Measurements from ENCODE around the gene GYG2.
"Not testable (repeated sequence)": the region's sequence is repeated elsewhere in the genome, so short reads cannot be mapped to it uniquely, and the experiment has no call there.

Gene GYG2

DNA sequence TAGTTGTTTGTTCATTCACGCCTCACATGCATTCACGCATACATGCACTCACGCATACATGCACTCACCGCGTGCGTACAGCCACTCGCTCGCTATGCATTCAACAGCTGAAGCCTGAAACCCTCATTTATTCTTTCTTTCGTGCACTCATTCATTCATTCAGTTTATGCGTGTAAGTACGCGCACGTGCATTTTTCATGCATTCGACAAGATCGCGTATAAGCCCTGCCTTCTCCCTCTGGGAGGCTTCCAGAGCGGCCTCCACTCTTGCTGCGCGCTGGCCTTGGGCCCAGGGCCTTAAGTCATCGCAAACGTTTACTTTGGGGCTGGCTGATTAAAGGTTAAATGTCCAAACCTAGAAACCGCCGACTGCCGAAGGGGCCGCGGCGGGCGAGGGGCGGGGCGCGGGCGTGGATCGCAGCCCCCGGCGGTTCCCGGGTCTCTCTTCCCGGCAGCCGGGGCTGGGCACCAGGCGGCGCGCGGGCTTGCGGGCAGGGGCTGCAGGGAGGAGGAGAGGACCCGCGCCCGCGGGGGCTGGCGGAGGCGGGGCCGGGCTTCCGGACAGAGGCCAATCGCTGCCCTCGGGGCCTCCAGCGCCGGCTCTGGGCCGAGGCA, at the start of gene GYG2:
Gene GYG2, plus strand, starts transcription at position 587 of the 615 bp plus-strand sequence. CDS start 1,259 bp downstream, outside the sequence.
- no peak for DNase-seq (ENCODE audit: low read depth)

- not testable (repeated sequence) for DNase-seq (ENCODE audit: low read depth)
Measured at GRCh38 chrX:2780472-2781225, 48.1 kb upstream of the GYG2 start.

- DNase-seq (ENCODE audit: low read depth) = no peak
Measured at GRCh38 chrX:2781226-2781571, 47.5 kb upstream of the GYG2 start.

- DNase-seq (ENCODE audit: low read depth) = no peak
Measured at GRCh38 chrX:2781698-2782097, 47.0 kb upstream of the GYG2 start.

DNA sequence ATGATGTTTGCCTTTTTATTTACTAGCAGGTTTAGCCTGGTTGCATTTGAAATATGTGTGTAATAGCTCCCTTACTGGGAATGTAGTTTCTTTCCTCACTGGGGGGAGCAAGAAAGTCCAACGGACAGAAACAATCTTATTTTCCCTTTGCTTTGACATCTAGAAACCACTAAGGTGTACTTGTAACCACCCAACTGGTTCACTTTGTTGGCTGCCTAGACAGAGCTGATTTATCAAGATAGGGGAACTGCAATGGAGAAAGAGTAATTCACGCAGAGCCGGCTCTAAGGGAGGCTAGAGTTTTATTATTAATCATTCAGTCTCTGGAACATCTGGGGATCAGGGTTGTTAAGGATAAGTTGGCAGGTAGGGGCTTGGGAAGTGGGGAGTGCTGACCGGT, 46.6 kb upstream of the GYG2 start:
- no peak for DNase-seq (ENCODE audit: low read depth)

DNA sequence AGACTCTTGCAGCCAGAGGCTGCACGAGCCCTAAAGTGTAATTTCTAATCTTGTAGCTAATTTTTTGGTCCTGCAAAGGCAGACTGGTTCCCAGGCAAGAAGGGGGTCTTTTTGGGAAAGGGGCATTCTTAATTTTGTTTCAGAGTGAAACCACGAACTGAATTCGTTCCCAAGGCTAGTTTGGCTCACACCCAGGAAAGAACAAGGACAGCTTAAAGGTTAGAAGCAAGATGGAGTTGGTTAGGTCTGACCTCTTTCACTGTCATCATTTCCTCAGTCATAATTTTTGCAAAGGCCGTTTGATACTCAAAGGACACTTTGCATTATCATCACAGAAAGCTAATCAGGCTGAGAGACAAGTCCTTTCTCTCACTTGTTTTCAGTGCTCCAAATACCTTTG, 46.0 kb upstream of the GYG2 start:
- no peak for DNase-seq (ENCODE audit: low read depth)

GRCh38 chrX:2784026-2784425, 44.7 kb upstream of the GYG2 start:
- DNase-seq (ENCODE audit: low read depth) = no peak

- no peak for DNase-seq (ENCODE audit: low read depth)
Measured at GRCh38 chrX:2785538-2785937, 43.2 kb upstream of the GYG2 start.

DNA sequence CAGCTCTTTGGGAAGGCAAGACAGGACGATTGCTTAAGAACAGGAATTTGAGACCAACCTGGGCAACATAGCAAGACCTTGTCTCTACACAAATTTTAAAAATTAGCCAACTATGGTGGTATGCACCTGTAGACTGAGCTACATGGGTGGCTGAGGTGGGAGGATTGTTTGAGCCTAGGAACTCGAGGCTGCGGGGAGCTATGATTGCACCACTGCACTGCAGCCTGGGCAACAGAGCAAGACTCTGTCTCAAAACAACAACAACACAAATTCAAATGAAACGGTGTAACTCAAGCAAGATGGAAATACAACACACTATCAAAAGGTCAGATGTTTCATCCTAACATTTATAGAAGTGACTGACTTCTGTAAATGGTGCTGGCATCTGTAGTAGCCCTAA, 39.8 kb upstream of the GYG2 start:
- no peak for DNase-seq (ENCODE audit: low read depth)

DNA sequence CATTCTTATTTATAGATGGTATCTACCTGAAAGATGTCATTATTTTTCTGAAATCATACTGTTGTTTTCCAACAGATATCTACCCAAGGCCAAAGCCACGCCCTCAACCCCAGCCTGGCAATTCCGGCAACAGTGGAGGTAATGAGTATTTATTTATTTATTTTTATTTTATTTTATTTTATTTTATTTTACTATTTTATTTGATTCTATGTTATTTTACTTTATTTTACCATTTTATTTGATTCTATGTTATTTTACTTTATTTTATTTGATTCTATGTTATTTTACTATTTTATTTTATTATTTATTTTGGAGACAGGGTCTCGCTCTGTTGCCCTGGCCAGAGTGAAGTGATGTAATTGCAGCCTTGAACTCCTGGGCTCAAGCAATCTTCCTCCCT, 39.2 kb upstream of the GYG2 start:
- no peak for DNase-seq (ENCODE audit: low read depth)

GRCh38 chrX:2793752-2794151, 35.0 kb upstream of the GYG2 start:
- DNase-seq (ENCODE audit: low read depth) = no peak

GRCh38 chrX:2794336-2794735, 34.4 kb upstream of the GYG2 start:
- no peak for DNase-seq (ENCODE audit: low read depth)

DNA sequence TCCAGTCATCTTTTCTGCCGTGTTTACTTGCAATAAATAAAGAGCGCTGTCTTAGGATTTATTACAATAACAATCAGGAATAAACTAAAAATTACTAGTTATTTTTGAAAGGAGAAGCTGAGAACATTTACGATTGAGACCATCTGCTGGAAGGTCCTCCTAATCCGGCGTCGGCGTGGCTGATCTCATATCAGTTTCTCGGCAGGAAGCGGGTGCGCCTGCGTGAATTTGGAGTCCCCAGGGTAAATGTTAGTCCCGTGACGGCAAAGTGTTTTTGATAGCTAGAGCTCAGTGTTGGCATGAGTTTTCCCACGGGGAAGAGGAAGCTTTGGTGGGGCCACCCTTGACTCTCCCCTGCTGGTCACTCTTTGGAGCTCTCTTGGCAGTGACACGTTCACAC, 31.9 kb upstream of the GYG2 start:
- not testable (repeated sequence) for DNase-seq (ENCODE audit: low read depth)

GRCh38 chrX:2799369-2799768, 29.4 kb upstream of the GYG2 start:
- no peak for DNase-seq (ENCODE audit: low read depth)

DNA sequence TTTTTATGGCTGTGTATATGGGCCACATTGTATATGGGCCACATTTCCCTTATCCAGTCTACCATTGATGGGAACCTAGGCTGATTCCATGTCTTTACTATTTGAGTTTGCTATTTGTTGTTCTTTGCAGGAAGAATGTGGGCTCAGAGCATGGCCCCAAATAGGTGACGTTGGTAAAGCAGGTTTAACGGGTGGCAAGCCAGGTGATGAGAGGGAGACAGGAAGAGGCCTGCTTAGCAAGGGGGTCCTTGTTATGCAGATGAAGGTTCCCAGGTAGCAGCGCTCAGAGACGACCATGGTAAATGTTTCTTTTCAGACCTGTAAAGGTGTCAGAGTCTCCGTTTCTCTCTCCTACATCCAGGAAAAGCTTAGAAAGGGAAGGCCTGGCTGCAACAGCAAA, 28.8 kb upstream of the GYG2 start:
- DNase-seq (ENCODE audit: low read depth) = not testable (repeated sequence)

- DNase-seq (ENCODE audit: low read depth) = no peak
Measured at GRCh38 chrX:2801223-2801622, 27.5 kb upstream of the GYG2 start.

DNA sequence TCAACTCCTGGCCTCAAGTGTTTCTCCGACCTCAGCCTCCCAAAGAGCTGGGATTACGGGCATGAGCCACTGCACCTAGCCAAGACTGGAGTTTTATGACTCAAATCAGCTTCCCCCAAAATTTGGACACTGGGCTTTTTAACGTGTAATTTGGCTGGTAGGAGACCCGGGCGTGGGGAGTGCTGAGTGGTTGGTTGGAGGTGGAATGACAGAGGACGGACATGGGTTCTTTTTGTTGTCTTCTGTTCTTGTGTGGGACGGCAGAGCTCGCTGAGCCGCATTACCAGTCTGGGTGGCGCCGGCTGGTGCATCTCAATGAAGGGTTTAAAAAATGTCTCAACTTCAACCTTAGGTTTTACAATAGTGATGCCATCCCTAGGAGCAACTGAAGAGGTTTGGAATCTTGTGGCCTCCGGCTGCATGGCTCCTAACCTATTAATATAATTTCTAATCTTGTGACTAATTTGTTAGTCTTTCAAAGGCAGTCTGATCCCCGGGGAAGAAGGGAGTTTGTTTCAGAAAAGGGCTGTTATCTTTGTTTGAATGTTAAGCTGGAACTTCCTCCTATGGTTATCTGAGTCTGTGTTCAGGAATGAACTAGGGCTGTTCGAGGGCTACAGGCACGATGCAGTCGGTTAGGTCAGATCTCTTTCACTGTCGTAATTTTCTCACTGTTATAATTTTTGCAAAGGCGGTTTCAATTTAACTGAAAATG, 26.2 kb upstream of the GYG2 start:
- not testable (repeated sequence) for DNase-seq (ENCODE audit: low read depth)

GRCh38 chrX:2803486-2803885, 25.2 kb upstream of the GYG2 start:
- not testable (repeated sequence) for DNase-seq (ENCODE audit: low read depth)

DNA sequence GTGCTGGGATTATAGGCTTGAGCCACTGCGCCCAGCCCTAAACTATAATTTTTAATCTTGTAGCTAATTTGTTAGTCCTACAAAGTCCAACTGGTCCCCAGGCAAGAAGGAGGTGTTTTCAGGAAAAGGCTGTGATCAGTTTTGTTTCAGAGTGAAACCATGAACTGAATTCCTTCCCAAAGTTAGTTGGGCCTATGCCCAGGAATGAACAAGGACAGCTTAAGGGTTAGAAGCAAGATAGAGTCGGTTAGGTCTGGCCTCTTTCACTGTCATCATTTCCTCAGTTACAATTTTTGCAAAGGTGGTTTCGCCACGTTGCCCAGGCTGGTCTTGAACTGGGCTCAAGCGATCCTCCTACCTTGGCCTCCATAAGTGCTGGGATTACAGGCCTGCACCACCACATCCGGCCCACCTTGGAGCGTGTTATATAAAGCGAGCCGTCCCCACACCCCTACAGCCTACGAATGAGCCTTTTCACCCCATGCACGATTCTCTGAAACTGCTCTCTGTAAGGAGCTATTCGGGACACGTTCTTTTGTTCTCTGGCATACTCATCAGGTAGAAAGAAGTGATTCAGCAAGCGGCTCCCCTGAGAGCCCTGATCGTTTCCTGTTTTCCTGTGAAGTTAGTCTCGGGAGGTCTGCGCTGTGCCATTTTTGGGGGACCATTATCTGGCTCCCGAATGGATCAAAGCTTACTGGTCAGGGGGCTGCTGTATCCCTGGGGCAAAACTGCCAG, 24.5 kb upstream of the GYG2 start:
- DNase-seq (ENCODE audit: low read depth) = not testable (repeated sequence)

DNA sequence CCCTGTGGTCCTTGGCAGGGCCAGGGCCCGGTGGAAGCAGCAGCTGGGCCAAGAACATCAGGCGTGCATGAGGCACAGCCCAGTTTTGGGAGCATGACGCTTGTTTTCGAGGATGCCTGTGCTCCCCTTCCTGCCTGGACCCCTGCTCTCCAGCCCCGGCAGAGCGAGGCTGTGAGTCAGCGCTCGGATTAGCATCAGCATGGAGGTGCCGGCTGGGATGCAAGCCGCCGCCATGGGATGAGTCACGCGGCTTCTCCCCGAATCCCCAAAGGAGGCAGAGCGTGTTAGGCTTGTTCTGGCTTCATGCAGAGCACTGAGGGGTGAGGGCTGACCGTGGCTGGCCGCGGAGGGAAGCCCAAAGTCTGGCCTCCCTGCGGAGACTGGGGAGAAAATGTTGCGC, 23.9 kb upstream of the GYG2 start:
- DNase-seq (ENCODE audit: low read depth) = not testable (repeated sequence)

DNA sequence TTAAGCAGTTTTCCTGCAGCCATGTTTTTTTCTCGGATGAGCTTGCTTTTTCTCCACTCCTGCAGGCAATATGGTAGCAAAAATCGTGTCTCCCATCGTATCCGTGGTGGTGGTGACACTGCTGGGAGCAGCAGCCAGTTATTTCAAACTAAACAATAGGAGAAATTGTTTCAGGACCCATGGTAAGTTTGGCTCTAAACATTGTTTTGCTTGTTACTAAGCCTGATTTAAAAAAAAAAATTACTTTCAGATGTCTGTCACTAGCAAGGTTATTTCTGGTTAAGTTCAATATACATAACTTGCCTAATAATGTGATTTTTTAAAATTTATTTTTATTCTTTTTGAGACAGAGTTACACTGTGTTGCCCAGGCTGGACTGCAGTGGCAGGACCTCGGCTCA, 17.5 kb upstream of the GYG2 start:
- DNase-seq (ENCODE audit: low read depth) = no peak

GRCh38 chrX:2812161-2812907, 16.4 kb upstream of the GYG2 start:
- DNase-seq (ENCODE audit: low read depth) = peak; percentile 10

Data from stimulated activated CD8-positive, alpha-beta memory T cell treated with anti-CD3 and anti-CD28 coated beads, Interleukin-12 subunit alpha, Interleukin-12 subunit beta, amount 100 ng/mL, for 4 hours (primary cell).